Ascending aorta (tissue), 2 donors: Measurements from ENCODE around the gene RCE1. TPM values are rescaled to one million over a fixed set of nuclear protein-coding genes. Genes with fewer than 3 reads are reported as not detected.

ENCODE experiments used
- DNase-seq, 2 donors: peaks; one replicate each; pipeline ENCODE4 v3.0.0-alpha.2; 2019; ENCODE audit warnings: low spot score in 2 of 2
- H3K27ac ChIP-seq, 2 donors: fragments of 200-600 bp; sonication (generic); one replicate each; pipeline ENCODE4 v1.5.1; 2016 to 2017; ENCODE audit warnings: mild to moderate bottlenecking in 1 of 2
- H3K27me3 ChIP-seq: fragments of 200-600 bp; sonication (generic); one replicate; pipeline ENCODE4 v1.5.1; 2017
- H3K36me3 ChIP-seq, 2 donors: fragments of 200-600 bp; sonication (generic); one replicate each; pipeline ENCODE4 v1.5.1; 2016
- H3K4me1 ChIP-seq, 2 donors: fragments of 200-600 bp; sonication (generic); one replicate each; pipeline ENCODE4 v1.5.1; 2016 to 2017; ENCODE audit warnings: mild to moderate bottlenecking in 1 of 2
- H3K4me3 ChIP-seq, 2 donors: fragments of 200-600 bp; sonication (generic); one replicate each; pipeline ENCODE4 v1.5.1; 2016 to 2017; ENCODE audit warnings: mild to moderate bottlenecking in 1 of 2
- H3K9me3 ChIP-seq, 2 donors: fragments of 200-600 bp; sonication (generic); one replicate each; pipeline ENCODE4 v1.5.1; 2016
- CTCF ChIP-seq, 3 experiments: fragments of 200-600 bp in 2 of 3; fragments of 450-650 bp in 1 of 3; sonication (generic) in 2 of 3; IDR thresholded peaks; one replicate each; pipeline ENCODE4 v1.5.1; 2016 to 2019; ENCODE audit warnings: antibody characterized with exemption in 3 of 3, mild to moderate bottlenecking in 1 of 3, moderate library complexity in 1 of 3
- intact Hi-C: fragments of 100-400 bp; cut with DNase I; formaldehyde crosslinking; loops from one replicate; pipeline ENCODE4 v1.15.1; 2023
- total RNA-seq: library from RNA; depleted of rRNA; stranded (reverse); fragments of >200 nt; gene quantifications from one replicate; pipeline ENCODE4 v1.1.0, GENCODE V29; 2016

RCE1 gene
- total RNA-seq, 1 donor from 2014 or later = 45.7 TPM

DNA sequence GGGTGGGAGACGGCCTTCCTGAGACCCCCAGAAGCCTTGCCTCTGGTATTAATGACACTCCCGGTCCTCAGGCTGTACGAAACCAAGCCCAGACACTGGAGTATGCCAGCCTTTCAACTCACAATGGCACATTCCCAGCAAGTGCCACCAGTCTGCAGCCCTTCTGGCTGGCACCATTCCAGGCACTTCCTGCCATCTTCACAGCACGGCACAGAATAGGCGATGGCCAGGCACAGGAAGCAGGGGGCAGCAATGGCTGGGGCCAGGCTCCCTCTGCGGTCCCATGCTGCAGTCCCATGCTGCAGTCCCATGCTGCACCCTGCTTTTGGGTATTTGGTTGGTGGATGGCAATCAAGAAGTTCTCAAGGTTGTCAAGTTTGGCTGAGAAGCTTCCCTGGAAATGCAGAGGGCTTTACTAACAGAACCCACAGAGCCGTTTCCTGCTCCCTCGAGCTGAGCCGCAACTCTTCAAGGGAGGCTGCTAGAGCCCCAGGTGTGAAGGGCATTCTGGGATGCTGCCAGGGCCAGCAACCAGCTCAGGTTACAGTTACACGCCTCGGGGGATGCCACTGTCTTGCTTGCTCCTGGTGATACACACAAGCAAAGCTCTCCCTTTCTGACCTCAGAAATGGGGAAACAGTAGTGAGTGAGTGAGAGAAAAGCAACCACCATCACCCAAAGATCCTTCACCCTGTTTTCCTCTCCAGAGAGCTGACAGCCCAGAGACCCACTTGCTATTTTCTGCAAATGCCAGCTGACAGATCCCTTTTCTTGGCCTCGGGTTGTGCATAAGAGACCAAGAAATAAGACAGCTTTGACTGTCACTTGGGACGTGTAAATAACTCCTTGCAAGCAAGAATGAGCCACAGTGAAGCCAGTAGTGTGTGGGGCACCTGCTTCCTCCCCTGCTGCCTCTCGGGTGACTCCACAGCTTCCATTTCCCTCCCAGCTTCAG lies 37.5 kb downstream of the RCE1 start:
- no peaks in the 10 kb centered on the region for H3K27me3 ChIP-seq
- H3K36me3 ChIP-seq = no peaks in the 10 kb centered on the region
- H3K9me3 ChIP-seq = no peaks in the 10 kb centered on the region
- no peak overlapping the region for H3K27ac ChIP-seq
- H3K4me1 ChIP-seq = no peaks in the 10 kb centered on the region
- DNase-seq = no peak
- no peak overlapping the region for H3K4me3 ChIP-seq
- no peak for TF ChIP-seq CTCF (IDR thresholded peaks at IDR 0.05)
- intact Hi-C loops = no loop called here

- Histone ChIP-seq H3K36me3 (no peaks in the 10 kb centered on the region), H3K4me3 (no peak overlapping the region), H3K27me3 (no peaks in the 10 kb centered on the region), H3K4me1 (no peaks in the 10 kb centered on the region), H3K9me3 (no peaks in the 10 kb centered on the region), H3K27ac (no peak overlapping the region)
- intact Hi-C loops = no loop called here
- TF ChIP-seq CTCF (IDR thresholded peaks at IDR 0.05) = no peak
- DNase-seq = no peak
Measured at GRCh38 chr11:66881451-66881835, 38.2 kb downstream of the RCE1 start.

DNA sequence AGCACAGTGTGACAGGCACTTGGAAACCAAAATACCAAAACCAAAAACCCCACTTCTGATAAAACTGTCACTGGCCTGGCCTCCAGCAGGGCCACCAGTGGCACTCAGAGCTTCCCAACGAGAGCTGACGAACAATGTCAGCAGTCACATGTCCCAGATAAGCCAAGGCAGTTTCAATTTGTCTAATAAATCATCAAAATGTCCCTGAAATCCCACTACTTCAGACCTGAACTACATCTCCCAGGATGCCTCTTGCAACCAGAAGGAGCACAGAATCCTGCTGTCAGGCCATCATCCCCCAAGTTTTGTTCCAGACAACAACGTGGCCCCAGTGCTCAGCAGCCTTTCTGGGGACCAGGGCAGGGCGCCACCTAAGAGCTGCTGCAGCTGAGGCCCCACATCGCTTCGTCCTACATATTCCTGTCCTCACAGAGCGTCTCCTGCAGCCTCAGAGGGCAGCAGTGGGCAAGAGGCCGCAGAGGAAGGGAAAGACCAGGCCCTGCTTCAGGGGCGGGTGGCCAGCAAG lies 38.7 kb downstream of the RCE1 start:
- no peak for DNase-seq
- Histone ChIP-seq H3K27me3 (no peaks in the 10 kb centered on the region), H3K4me1 (no peaks in the 10 kb centered on the region), H3K4me3 (no peak overlapping the region), H3K36me3 (no peaks in the 10 kb centered on the region), H3K9me3 (no peaks in the 10 kb centered on the region), H3K27ac (no peak overlapping the region)
- intact Hi-C loops = no loop called here
- TF ChIP-seq CTCF (IDR thresholded peaks at IDR 0.05) = no peak

DNA sequence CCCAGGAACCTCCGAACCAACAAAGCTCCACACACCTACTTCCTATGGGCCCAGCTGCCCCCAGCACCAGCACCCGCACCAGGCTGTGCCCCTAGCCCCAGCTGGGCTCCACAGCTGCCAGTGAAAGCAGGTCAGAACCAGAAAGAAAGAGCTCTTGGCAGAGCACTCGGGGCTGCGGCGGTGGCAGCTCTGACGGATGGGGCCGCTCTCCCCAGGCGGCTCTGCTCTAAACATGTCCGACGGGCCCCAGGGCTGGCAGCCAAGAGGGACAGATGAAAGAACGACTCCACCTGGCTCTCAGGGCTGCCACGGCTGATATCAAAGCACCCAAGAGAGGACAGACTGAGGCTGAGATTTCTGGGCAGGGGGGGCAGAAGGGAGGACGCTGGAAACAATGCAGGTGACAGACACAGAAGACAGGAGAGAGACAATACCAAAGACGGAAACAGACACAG lies 39.3 kb downstream of the RCE1 start:
- no peaks in the 10 kb centered on the region for H3K4me1 ChIP-seq
- peak overlapping the region; percentile 18 to 58 for H3K4me3 ChIP-seq
- no peak for TF ChIP-seq CTCF (IDR thresholded peaks at IDR 0.05)
- no peaks in the 10 kb centered on the region for H3K27me3 ChIP-seq
- no peaks in the 10 kb centered on the region for H3K9me3 ChIP-seq
- intact Hi-C loops = loop anchor here (1.0 kb wide), 1 partner anchor 188 kb away; no protein-coding TSS in a partner anchor
- no peak for DNase-seq
- no peak overlapping the region for H3K27ac ChIP-seq
- no peaks in the 10 kb centered on the region for H3K36me3 ChIP-seq

DNA sequence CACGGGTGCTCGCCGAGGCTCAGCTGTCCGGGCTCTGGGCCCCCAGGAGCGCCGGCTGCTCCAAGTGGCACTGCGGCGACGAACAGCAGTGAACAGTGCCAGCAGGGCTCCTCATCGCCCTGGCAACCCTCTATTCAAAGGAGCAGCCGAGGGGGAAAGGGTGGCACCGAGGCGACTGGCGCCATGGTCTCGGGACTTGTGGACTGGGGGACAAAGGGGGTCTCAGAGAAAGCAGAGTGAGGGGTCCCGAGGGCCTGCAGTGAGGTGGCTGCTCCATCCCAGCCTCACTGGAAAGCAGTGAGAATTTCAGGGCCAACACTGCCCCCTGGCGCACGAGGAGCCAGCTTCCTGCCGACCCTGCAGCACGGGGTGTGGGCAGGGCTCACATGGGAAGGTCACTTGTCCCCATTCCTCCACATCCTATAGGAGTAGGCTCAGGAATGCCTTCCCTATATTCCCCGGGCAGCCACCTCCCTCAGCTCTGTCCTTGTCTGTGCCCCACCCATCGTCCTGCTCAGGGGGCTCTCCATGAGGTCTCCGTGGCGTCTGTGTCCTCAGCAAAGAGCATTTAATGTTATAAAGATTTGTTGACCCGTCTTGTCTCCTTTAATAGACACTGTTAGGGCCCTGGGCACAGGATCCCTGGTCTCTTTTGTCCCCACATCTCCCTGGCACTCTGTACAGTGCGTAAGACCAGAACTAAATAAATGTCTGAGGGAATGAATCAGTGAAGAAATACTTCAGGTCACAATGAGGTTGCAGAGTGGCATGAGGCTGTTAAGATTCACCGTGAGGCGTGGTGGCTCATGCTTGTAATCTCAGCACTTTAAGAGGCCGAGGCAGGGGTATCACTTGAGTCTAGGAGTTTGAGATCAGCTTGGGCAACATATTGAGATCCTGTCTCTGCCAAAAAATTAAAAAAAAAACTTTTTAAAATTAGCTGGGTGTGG lies 40.0 kb downstream of the RCE1 start:
- intact Hi-C loops = loop anchor here (1.0 kb wide), 1 partner anchor 189 kb away; no protein-coding TSS in a partner anchor
- Histone ChIP-seq H3K9me3 (no peaks in the 10 kb centered on the region), H3K27me3 (no peaks in the 10 kb centered on the region), H3K36me3 (no peaks in the 10 kb centered on the region), H3K4me1 (no peaks in the 10 kb centered on the region), H3K27ac (no peak overlapping the region), H3K4me3 (peak overlapping the region; percentile 18 to 58)
- TF ChIP-seq CTCF (IDR thresholded peaks at IDR 0.05) = peak; percentile 69 to 75 (median 75)
- DNase-seq = peak in 1 of 2 donors; percentile 74
